H9 (cell line): ENCODE results near the gene PRKAG3. TPM values are rescaled to one million over a fixed set of nuclear protein-coding genes. Genes with fewer than 3 reads are reported as not detected.
A peak's percentile ranks its signal among the peaks of the same experiment; 100 is the strongest.

Experiments
- DNase-seq: peaks from one replicate; pipeline ENCODE4 v3.0.0-alpha.2; 2017
- H2AFZ ChIP-seq: one replicate; pipeline ENCODE4 v1.6.1; 2013; ENCODE audit warnings: mild to moderate bottlenecking, low read length, control low read depth, moderate library complexity
- H2AK5ac ChIP-seq: 2 replicates; pipeline ENCODE4 v1.6.1; 2013; ENCODE audit warnings: low read length, control low read depth, mixed read lengths; ENCODE audit not compliant: insufficient read length
- H2BK120ac ChIP-seq: one replicate; pipeline ENCODE4 v1.6.1; 2013; ENCODE audit warnings: low read depth, mild to moderate bottlenecking, low read length, control low read depth, inconsistent platforms; ENCODE audit not compliant: poor library complexity, severe bottlenecking
- H2BK12ac ChIP-seq: 2 replicates; pipeline ENCODE4 v1.6.1; 2013; ENCODE audit warnings: low read length, control low read depth, mixed read lengths, low read depth; ENCODE audit not compliant: insufficient read length
- H2BK15ac ChIP-seq: 2 replicates; pipeline ENCODE4 v1.6.1; 2013; ENCODE audit warnings: low read depth, low read length, control low read depth
- H2BK20ac ChIP-seq: one replicate; pipeline ENCODE4 v1.6.1; 2013; ENCODE audit warnings: low read depth, mild to moderate bottlenecking, low read length, control low read depth, inconsistent platforms; ENCODE audit not compliant: poor library complexity, severe bottlenecking
- H2BK5ac ChIP-seq: 2 replicates; pipeline ENCODE4 v1.6.1; 2013; ENCODE audit warnings: low read length, control low read depth, mixed read lengths; ENCODE audit not compliant: insufficient read length
- H3K14ac ChIP-seq: 2 replicates; pipeline ENCODE4 v1.6.1; 2013; ENCODE audit warnings: low read length, control low read depth; ENCODE audit not compliant: insufficient read depth
- H3K18ac ChIP-seq: 2 replicates; pipeline ENCODE4 v1.6.1; 2013; ENCODE audit warnings: low read depth, mild to moderate bottlenecking, mixed read lengths, low read length, control low read depth; ENCODE audit not compliant: insufficient read length
- H3K23ac ChIP-seq: 2 replicates; pipeline ENCODE4 v1.6.1; 2013; ENCODE audit warnings: low read length, control low read depth, mixed read lengths, low read depth; ENCODE audit not compliant: insufficient read length
- H3K23me2 ChIP-seq: 2 replicates; pipeline ENCODE4 v1.6.1; 2013; ENCODE audit warnings: low read depth, mild to moderate bottlenecking, mixed read lengths, low read length, control low read depth; ENCODE audit not compliant: insufficient read length, poor library complexity, severe bottlenecking
- H3K27ac ChIP-seq: 2 replicates; pipeline ENCODE4 v1.5.1; 2013; ENCODE audit warnings: low read length, control low read depth, mixed read lengths, low read depth; ENCODE audit not compliant: insufficient read length
- H3K27me3 ChIP-seq: 2 replicates; pipeline ENCODE4 v1.6.1; 2013; ENCODE audit warnings: low read length, control low read depth, inconsistent platforms; ENCODE audit not compliant: insufficient read depth
- H3K4ac ChIP-seq: 2 replicates; pipeline ENCODE4 v1.6.1; 2013; ENCODE audit warnings: low read depth, mild to moderate bottlenecking, control low read depth, inconsistent platforms, low read length, moderate library complexity
- H3K4me1 ChIP-seq: 2 replicates; pipeline ENCODE4 v1.6.1; 2013; ENCODE audit warnings: low read length, control low read depth, inconsistent platforms; ENCODE audit not compliant: insufficient read depth
- H3K4me2 ChIP-seq: 2 replicates; pipeline ENCODE4 v1.6.1; 2013; ENCODE audit warnings: low read length, control low read depth, mixed read lengths; ENCODE audit not compliant: insufficient read length, insufficient read depth
- H3K56ac ChIP-seq: 2 replicates; pipeline ENCODE4 v1.6.1; 2013; ENCODE audit warnings: low read depth, mild to moderate bottlenecking, mixed read lengths, low read length, control low read depth; ENCODE audit not compliant: insufficient read length
- H3K79me1 ChIP-seq: 2 replicates; pipeline ENCODE4 v1.6.1; 2013; ENCODE audit warnings: low read depth, mild to moderate bottlenecking, moderate library complexity, low read length, control low read depth, inconsistent platforms; ENCODE audit not compliant: insufficient read depth, poor library complexity, severe bottlenecking
- H3K79me2 ChIP-seq: 2 replicates; pipeline ENCODE4 v1.6.1; 2013; ENCODE audit warnings: low read length, control low read depth, inconsistent platforms; ENCODE audit not compliant: insufficient read depth
- H3K9ac ChIP-seq: 2 replicates; pipeline ENCODE4 v1.6.1; 2013; ENCODE audit warnings: low read length, control low read depth, mixed read lengths; ENCODE audit not compliant: insufficient read length; ENCODE audit errors: extremely low read depth
- H3K9me3 ChIP-seq: one replicate; pipeline ENCODE4 v1.6.1; 2013; ENCODE audit warnings: low read depth, low read length, inconsistent platforms; ENCODE audit not compliant: control insufficient read depth
- H3T11ph ChIP-seq: one replicate; pipeline ENCODE4 v1.6.1; 2013; ENCODE audit warnings: mild to moderate bottlenecking, low read length, control low read depth, inconsistent platforms
- H4K20me1 ChIP-seq: one replicate; pipeline ENCODE4 v1.6.1; 2013; ENCODE audit not compliant: control insufficient read depth, insufficient read length, insufficient read depth
- H4K5ac ChIP-seq: 2 replicates; pipeline ENCODE4 v1.6.1; 2013; ENCODE audit warnings: low read depth, mild to moderate bottlenecking, mixed read lengths, low read length, control low read depth; ENCODE audit not compliant: insufficient read length
- H4K8ac ChIP-seq: replicated peaks from 2 replicates; pipeline ENCODE4 v1.6.1; 2013; ENCODE audit warnings: low read length, control low read depth, mixed read lengths, low read depth; ENCODE audit not compliant: insufficient read length
- H4K91ac ChIP-seq: 2 replicates; pipeline ENCODE4 v1.6.1; 2013; ENCODE audit warnings: low read depth, mild to moderate bottlenecking, moderate library complexity, mixed read lengths, low read length, control low read depth; ENCODE audit not compliant: insufficient read length
- H3K27ac Mint-ChIP-seq, 3 experiments: 2 replicates in 2 of 3; 3 replicates in 1 of 3; pipeline ENCODE4 v1.8.0; 2020 to 2021; ENCODE audit warnings: mixed read lengths in 3 of 3, mild to moderate bottlenecking in 1 of 3, moderate library complexity in 1 of 3
- H3K27me3 Mint-ChIP-seq: 2 replicates; pipeline ENCODE4 v1.8.0; 2021; ENCODE audit warnings: low read depth, mild to moderate bottlenecking, moderate library complexity, mixed read lengths
- H3K36me3 Mint-ChIP-seq, 3 experiments: 2 replicates in 2 of 3; 3 replicates in 1 of 3; pipeline ENCODE4 v1.8.0; 2020 to 2021; ENCODE audit warnings: low read depth in 3 of 3, mixed read lengths in 3 of 3; ENCODE audit not compliant: insufficient read depth in 1 of 3
- H3K4me1 Mint-ChIP-seq, 2 experiments: 2 replicates each; pipeline ENCODE4 v1.8.0; 2020; ENCODE audit warnings: mixed read lengths in 2 of 2
- H3K4me3 Mint-ChIP-seq, 2 experiments: 2 replicates in 1 of 2; 3 replicates in 1 of 2; pipeline ENCODE4 v1.8.0; 2020 to 2021; ENCODE audit warnings: mild to moderate bottlenecking in 2 of 2, mixed read lengths in 2 of 2, moderate library complexity in 1 of 2
- H3K9me3 Mint-ChIP-seq, 2 experiments: 2 replicates in 1 of 2; 3 replicates in 1 of 2; pipeline ENCODE4 v1.8.0; 2020; ENCODE audit warnings: mild to moderate bottlenecking in 2 of 2, mixed read lengths in 2 of 2, moderate library complexity in 1 of 2
- WGBS: extraction: QIAGEN DNeasy Blood & Tissue Kit; methylation state at CpG from one replicate; pipeline ENCODE4 v1.1.7; 2013; ENCODE audit warnings: missing lambda C conversion rate, low lambda C conversion rate, mixed read lengths; ENCODE audit not compliant: insufficient read length; ENCODE audit errors: extremely low coverage; 5-methylcytosine and 5-hydroxymethylcytosine counted together
- total RNA-seq: library from RNA; stranded (reverse); gene quantifications from 2 replicates; pipeline ENCODE4 v1.2.1, GENCODE V29; 2021
- TF ChIP-seq, protein P1 (sequence below): fragments of 200-600 bp; sonication (generic); conservative IDR thresholded peaks from 3 replicates; pipeline ENCODE4 v1.8.0; 2021; ENCODE audit warnings: antibody characterized with exemption, mild to moderate bottlenecking

The PRKAG3 gene
- total RNA-seq, 1 experiment from 2014 or later = not detected

DNA sequence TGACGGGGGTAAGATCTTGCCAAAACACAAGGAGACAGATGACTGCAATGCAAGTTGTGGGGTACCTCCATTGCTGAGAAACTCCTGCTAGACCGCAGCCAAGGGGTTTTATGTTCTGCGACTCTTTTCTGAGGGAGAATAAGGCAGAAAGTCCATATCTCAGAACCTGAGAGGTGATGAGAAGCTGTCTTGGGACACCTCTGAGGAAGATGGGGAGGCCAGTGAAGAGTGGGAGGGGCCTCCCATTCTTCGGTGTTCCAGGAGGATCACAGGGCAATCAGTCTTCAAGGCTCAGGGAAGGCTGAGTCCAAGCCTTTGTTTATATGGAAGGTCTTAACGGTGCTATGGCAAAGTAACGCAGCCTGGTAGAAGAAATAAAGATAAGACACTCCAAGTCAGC lies 31.6 kb downstream of the PRKAG3 start:
- Histone ChIP-seq H3K4ac (no peak overlapping the region), H4K8ac (no peak overlapping the region), H2BK12ac (no peak overlapping the region), H3K27me3 (no peaks in the 10 kb centered on the region), H3K23me2 (no peaks in the 10 kb centered on the region), H2AK5ac (no peak overlapping the region), H4K91ac (no peak overlapping the region), H3K27ac (no peak overlapping the region), H3K56ac (no peak overlapping the region), H2AFZ (no peak overlapping the region), H2BK5ac (no peak overlapping the region), H3K79me1 (no peaks in the 10 kb centered on the region), H2BK15ac (no peak overlapping the region), H3K4me1 (no peaks in the 10 kb centered on the region; the same call in 1 of the 2 replicates), H3K9me3 (no peaks in the 10 kb centered on the region), H3T11ph (no peak overlapping the region), H4K5ac (no peak overlapping the region), H3K23ac (no peak overlapping the region), H4K20me1 (no peaks in the 10 kb centered on the region), H3K4me2 (no peak overlapping the region), H2BK20ac (no peak overlapping the region), H3K9ac (no peak overlapping the region), H3K14ac (no peak overlapping the region), H2BK120ac (no peak overlapping the region), H3K79me2 (no peaks in the 10 kb centered on the region), H3K18ac (no peak overlapping the region)
- peaks cover 3% of the 10 kb centered on the region; the same call in 1 of the 2 replicates for H3K27me3 Mint-ChIP-seq
- H3K4me3 Mint-ChIP-seq = no peak overlapping the region
- H3K27ac Mint-ChIP-seq = peak overlapping the region in 1 of 3 experiments; percentile 87; a peak in 1 of 7 replicates
- peaks cover 12 to 19% of the 10 kb centered on the region in 2 experiments for H3K4me1 Mint-ChIP-seq
- TF ChIP-seq, protein P1, sequence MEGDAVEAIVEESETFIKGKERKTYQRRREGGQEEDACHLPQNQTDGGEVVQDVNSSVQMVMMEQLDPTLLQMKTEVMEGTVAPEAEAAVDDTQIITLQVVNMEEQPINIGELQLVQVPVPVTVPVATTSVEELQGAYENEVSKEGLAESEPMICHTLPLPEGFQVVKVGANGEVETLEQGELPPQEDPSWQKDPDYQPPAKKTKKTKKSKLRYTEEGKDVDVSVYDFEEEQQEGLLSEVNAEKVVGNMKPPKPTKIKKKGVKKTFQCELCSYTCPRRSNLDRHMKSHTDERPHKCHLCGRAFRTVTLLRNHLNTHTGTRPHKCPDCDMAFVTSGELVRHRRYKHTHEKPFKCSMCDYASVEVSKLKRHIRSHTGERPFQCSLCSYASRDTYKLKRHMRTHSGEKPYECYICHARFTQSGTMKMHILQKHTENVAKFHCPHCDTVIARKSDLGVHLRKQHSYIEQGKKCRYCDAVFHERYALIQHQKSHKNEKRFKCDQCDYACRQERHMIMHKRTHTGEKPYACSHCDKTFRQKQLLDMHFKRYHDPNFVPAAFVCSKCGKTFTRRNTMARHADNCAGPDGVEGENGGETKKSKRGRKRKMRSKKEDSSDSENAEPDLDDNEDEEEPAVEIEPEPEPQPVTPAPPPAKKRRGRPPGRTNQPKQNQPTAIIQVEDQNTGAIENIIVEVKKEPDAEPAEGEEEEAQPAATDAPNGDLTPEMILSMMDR = no peak
- H3K9me3 Mint-ChIP-seq = peaks cover 10 to 13% of the 10 kb centered on the region in 2 experiments
- H3K36me3 Mint-ChIP-seq = peaks cover 5 to 11% (median 7%) of the 10 kb centered on the region in 3 experiments; a peak in 6 of 7 replicates
- no peak for DNase-seq
- no CpG with 5 or more reads among the region's 6 CpGs for WGBS
